HepG2 (cell line): ENCODE data around the gene CNBD2. TPM values are rescaled to one million over a fixed set of nuclear protein-coding genes. Genes with fewer than 3 reads are reported as not detected.

Experiments used
- CEBPZ ChIP-seq: IDR thresholded peaks from 2 replicates; pipeline ENCODE4 v1.6.1; 2012; ENCODE audit warnings: low read length, improper control_type of control experiment
- CTCF ChIP-seq: sonication (generic); formaldehyde crosslinking; IDR thresholded peaks from 2 replicates; pipeline ENCODE4 v1.5.0; 2020; ENCODE audit warnings: mild to moderate bottlenecking, missing genetic modification reagents, moderate library complexity
- DMAP1 ChIP-seq: IDR thresholded peaks from 2 replicates; pipeline ENCODE4 v1.6.1; 2016
- GMEB2 ChIP-seq: IDR thresholded peaks from 2 replicates; pipeline ENCODE4 v1.6.1; 2016; ENCODE audit warnings: missing biosample characterization, missing genetic modification reagents, low read depth
- IKZF5 ChIP-seq: IDR thresholded peaks from 2 replicates; pipeline ENCODE4 v1.6.1; 2018; ENCODE audit warnings: missing genetic modification reagents, mild to moderate bottlenecking, missing compliant biosample characterization
- KDM3A ChIP-seq: IDR thresholded peaks from 2 replicates; pipeline ENCODE4 v1.6.1; 2018; ENCODE audit warnings: low read depth, missing compliant biosample characterization
- KLF15 ChIP-seq: sonication (generic); formaldehyde crosslinking; IDR thresholded peaks from 2 replicates; pipeline ENCODE4 v1.8.1; 2023; ENCODE audit warnings: borderline replicate concordance, mild to moderate bottlenecking, inconsistent platforms, missing genetic modification reagents, mixed read lengths
- KMT2B ChIP-seq: IDR thresholded peaks from 2 replicates; pipeline ENCODE4 v1.6.1; 2016; ENCODE audit warnings: missing genetic modification reagents, missing compliant biosample characterization
- MIER3 ChIP-seq: IDR thresholded peaks from 2 replicates; pipeline ENCODE4 v1.6.1; 2016; ENCODE audit warnings: missing compliant biosample characterization, borderline replicate concordance
- PLRG1 ChIP-seq: fragments of 450-650 bp; conservative IDR thresholded peaks from 2 replicates; pipeline ENCODE4 v1.6.1; 2016
- RXRA ChIP-seq: sonication (generic); formaldehyde crosslinking; IDR thresholded peaks from 2 replicates; pipeline ENCODE4 v1.5.1; 2020; ENCODE audit warnings: missing genetic modification reagents
- TGIF2 ChIP-seq: IDR thresholded peaks from 2 replicates; pipeline ENCODE4 v1.6.1; 2016; ENCODE audit warnings: control low read depth, missing compliant biosample characterization
- ZBTB20 ChIP-seq: sonication (generic); formaldehyde crosslinking; IDR thresholded peaks from 2 replicates; pipeline ENCODE4 v1.8.1; 2023; ENCODE audit warnings: missing genetic modification reagents, low read depth, mild to moderate bottlenecking, borderline replicate concordance
- ZFP82 ChIP-seq: sonication (generic); formaldehyde crosslinking; IDR thresholded peaks from 2 replicates; pipeline ENCODE4 v1.5.1; 2020; ENCODE audit warnings: mild to moderate bottlenecking, missing genetic modification reagents, borderline replicate concordance
- ZMYM2 ChIP-seq: sonication (generic); formaldehyde crosslinking; IDR thresholded peaks from 2 replicates; pipeline ENCODE4 v1.8.0; 2022; ENCODE audit warnings: mild to moderate bottlenecking, missing genetic modification reagents
- ZNF12 ChIP-seq: sonication (generic); formaldehyde crosslinking; IDR thresholded peaks from 2 replicates; pipeline ENCODE4 v1.5.0; 2020; ENCODE audit warnings: missing genetic modification reagents
- ZNF292 ChIP-seq: sonication (generic); formaldehyde crosslinking; IDR thresholded peaks from 2 replicates; pipeline ENCODE4 v1.8.1; 2022; ENCODE audit warnings: mild to moderate bottlenecking, low read depth, missing genetic modification reagents, borderline replicate concordance
- ZNF33B ChIP-seq: sonication (generic); formaldehyde crosslinking; IDR thresholded peaks from 2 replicates; pipeline ENCODE4 v1.5.1; 2020; ENCODE audit warnings: mild to moderate bottlenecking, missing genetic modification reagents
- ZNF678 ChIP-seq: sonication (generic); formaldehyde crosslinking; IDR thresholded peaks from 2 replicates; pipeline ENCODE4 v1.4.0; 2020; ENCODE audit warnings: mild to moderate bottlenecking, missing genetic modification reagents
- ZNF75D ChIP-seq: sonication (generic); formaldehyde crosslinking; IDR thresholded peaks from 2 replicates; pipeline ENCODE4 v1.8.1; 2023; ENCODE audit warnings: missing genetic modification reagents, mild to moderate bottlenecking, borderline replicate concordance
- ZNF781 ChIP-seq: sonication (generic); formaldehyde crosslinking; IDR thresholded peaks from 2 replicates; pipeline ENCODE4 v1.5.1; 2020; ENCODE audit warnings: borderline replicate concordance, mild to moderate bottlenecking, missing genetic modification reagents; ENCODE audit errors: not compliant biosample characterization
- ZZZ3 ChIP-seq: sonication (generic); formaldehyde crosslinking; IDR thresholded peaks from 2 replicates; pipeline ENCODE4 v1.4.0; 2020; ENCODE audit warnings: missing genetic modification reagents, mild to moderate bottlenecking, borderline replicate concordance
- polyA plus RNA-seq, 8 experiments: library from polyadenylated mRNA; depleted of rRNA in 3 of 8; stranded (reverse) in 7 of 8; unstranded in 1 of 8; fragments of >200 nt; fragmentation: Illumina TruSeq in 4 of 8; extraction: Trizol in 4 of 8; gene quantifications; 2 replicates each; pipeline versions ENCODE4 v1.2.1 to v1.2.3, GENCODE V29; 2011 to 2016; ENCODE audit warnings: low read depth in 4 of 8, missing spikeins in 1 of 8, mixed read lengths in 1 of 8; ENCODE audit not compliant: insufficient read depth in 1 of 8
- total RNA-seq, 5 experiments: library from RNA; depleted of rRNA; stranded (reverse); fragments of >200 nt; fragmentation: Illumina TruSeq; extraction: Trizol; gene quantifications; 2 replicates each; pipeline ENCODE4 v1.2.3, GENCODE V29; 2016; ENCODE audit warnings: low read depth in 1 of 5

The CNBD2 gene
- total and polyA plus RNA-seq, 2 of the 13 experiments (the other 11 are each of a cell fraction or from before 2014, with no cell fraction given): 12.4 to 22.8 TPM

GRCh38 chr20:36064658-36065426 is 96.5 kb downstream of the CNBD2 start (continued):
- no peak for TF ChIP-seq ZNF75D (CRISPR knock-in tag)
- peak; percentile 30 for TF ChIP-seq ZNF781 (CRISPR knock-in tag)
- TF ChIP-seq KDM3A (CRISPR knock-in tag): peak; percentile 74
- TF ChIP-seq DMAP1 (CRISPR knock-in tag): peak; percentile 62; the same call in 1 of the 2 replicates
- peak; percentile 97 for TF ChIP-seq ZNF292 (CRISPR knock-in tag)
- peak; percentile 87 for TF ChIP-seq ZMYM2 (CRISPR knock-in tag)
- TF ChIP-seq CEBPZ: no peak
- TF ChIP-seq KMT2B (CRISPR knock-in tag): no peak
- peak; percentile 33; the same call in 1 of the 2 replicates for TF ChIP-seq ZNF678 (CRISPR knock-in tag)
- peak; percentile 87; the same call in 1 of the 2 replicates for TF ChIP-seq ZBTB20 (CRISPR knock-in tag)
- TF ChIP-seq GMEB2 (CRISPR knock-in tag): no peak
- no peak for TF ChIP-seq ZZZ3 (CRISPR knock-in tag)
- no peak for TF ChIP-seq ZNF33B (CRISPR knock-in tag)
- no peak for TF ChIP-seq ZFP82 (CRISPR knock-in tag)
- TF ChIP-seq IKZF5: peak; percentile 80
- TF ChIP-seq RXRA: peak; percentile 31; the same call in 1 of the 2 replicates
- TF ChIP-seq PLRG1: no peak
- TF ChIP-seq ZNF12 (CRISPR knock-in tag): no peak; the same call in 1 of the 2 replicates
- peak; percentile 74; the same call in 1 of the 2 replicates for TF ChIP-seq TGIF2 (CRISPR knock-in tag)
- peak; percentile 78 for TF ChIP-seq MIER3 (CRISPR knock-in tag)
- TF ChIP-seq CTCF: peak; percentile 41; the same call in 1 of the 2 replicates
- TF ChIP-seq KLF15 (CRISPR knock-in tag): no peak
